ENCODE data around the gene SKA1.

Gene SKA1

GRCh38 chr18:50359806-50360205, 15.0 kb upstream of the SKA1 start:
- Mint-ChIP-seq H3K9me3 (no peaks in the 10 kb centered on the region), H3K4me3 (no peak overlapping the region), H3K4me1 (peaks cover 6% of the 10 kb centered on the region), H3K27ac (no peak overlapping the region), H3K27me3 (ENCODE audit: low read depth) (peaks cover 4% of the 10 kb centered on the region), H3K36me3 (ENCODE audit: low read depth) (no peaks in the 10 kb centered on the region)
- no peak for TF ChIP-seq CTCF (IDR thresholded peaks at IDR 0.05; ENCODE audit: unreplicated experiment in 3 of 3)

GRCh38 chr18:50360611-50361010, 14.2 kb upstream of the SKA1 start:
- Mint-ChIP-seq H3K4me3 (no peak overlapping the region), H3K36me3 (ENCODE audit: low read depth) (no peaks in the 10 kb centered on the region), H3K4me1 (peaks cover 6% of the 10 kb centered on the region), H3K27me3 (ENCODE audit: low read depth) (peaks cover 4% of the 10 kb centered on the region), H3K27ac (no peak overlapping the region), H3K9me3 (peaks cover 1% of the 10 kb centered on the region)
- TF ChIP-seq CTCF (IDR thresholded peaks at IDR 0.05; ENCODE audit: unreplicated experiment in 3 of 3) = no peak

GRCh38 chr18:50369672-50370071, 5.2 kb upstream of the SKA1 start:
- peaks cover 40% of the 10 kb centered on the region for H3K9me3 Mint-ChIP-seq
- no peak for TF ChIP-seq CTCF (IDR thresholded peaks at IDR 0.05; ENCODE audit: unreplicated experiment in 3 of 3)
- peaks cover 13% of the 10 kb centered on the region for H3K36me3 Mint-ChIP-seq (ENCODE audit: low read depth)
- H3K4me1 Mint-ChIP-seq = no peaks in the 10 kb centered on the region
- H3K27ac Mint-ChIP-seq = no peak overlapping the region
- no peak overlapping the region for H3K4me3 Mint-ChIP-seq
- H3K27me3 Mint-ChIP-seq (ENCODE audit: low read depth) = no peaks in the 10 kb centered on the region

GRCh38 chr18:50372743-50373142, 2.1 kb upstream of the SKA1 start:
- Mint-ChIP-seq H3K36me3 (ENCODE audit: low read depth) (peaks cover 12% of the 10 kb centered on the region), H3K4me1 (peaks cover 9% of the 10 kb centered on the region), H3K4me3 (peak overlapping the region in 2 of 3 experiments; percentile 56 to 62), H3K27ac (peak overlapping the region; percentile 54 to 99 (median 95)), H3K27me3 (ENCODE audit: low read depth) (no peaks in the 10 kb centered on the region), H3K9me3 (peaks cover 34% of the 10 kb centered on the region)
- TF ChIP-seq CTCF (IDR thresholded peaks at IDR 0.05; ENCODE audit: unreplicated experiment in 3 of 3) = no peak

GRCh38 chr18:50373561-50374219, 1.2 kb upstream of the SKA1 start:
- no peak for TF ChIP-seq CTCF (IDR thresholded peaks at IDR 0.05; ENCODE audit: unreplicated experiment in 3 of 3)
- no peaks in the 10 kb centered on the region for H3K27me3 Mint-ChIP-seq (ENCODE audit: low read depth)
- peak overlapping the region; percentile 85 to 89 (median 88) for H3K4me3 Mint-ChIP-seq
- H3K4me1 Mint-ChIP-seq = peaks cover 9% of the 10 kb centered on the region
- H3K36me3 Mint-ChIP-seq (ENCODE audit: low read depth) = peaks cover 9% of the 10 kb centered on the region
- peak overlapping the region; percentile 95 to 99 (median 97) for H3K27ac Mint-ChIP-seq
- peaks cover 25% of the 10 kb centered on the region for H3K9me3 Mint-ChIP-seq

- Mint-ChIP-seq H3K27ac (peak overlapping the region; percentile 95 to 99 (median 97)), H3K36me3 (ENCODE audit: low read depth) (peaks cover 9% of the 10 kb centered on the region), H3K27me3 (ENCODE audit: low read depth) (no peaks in the 10 kb centered on the region), H3K4me3 (peak overlapping the region; percentile 85 to 89 (median 88)), H3K9me3 (peaks cover 21% of the 10 kb centered on the region), H3K4me1 (peaks cover 9% of the 10 kb centered on the region)
- TF ChIP-seq CTCF (IDR thresholded peaks at IDR 0.05; ENCODE audit: unreplicated experiment in 3 of 3) = no peak
These were observed 560 bp upstream of the SKA1 start for GRCh38 chr18:50374220-50374752.

All from nephron (organoid).